Astrocyte of the spinal cord (primary cell): ENCODE measurements around the gene NMT2.

Source experiments
- DNase-seq: peaks from one replicate; pipeline ENCODE4 v3.0.0; 2011; ENCODE audit warnings: low read depth, low spot score
- H3K4me3 ChIP-seq: 2 replicates; pipeline ENCODE4 v1.5.1; 2011; ENCODE audit warnings: low read depth, mild to moderate bottlenecking, low read length, moderate library complexity
- CTCF ChIP-seq: IDR thresholded peaks from 2 replicates; pipeline ENCODE4 v1.5.1; 2012; ENCODE audit warnings: low read depth, mild to moderate bottlenecking, low read length, inconsistent platforms
- in situ Hi-C: cut with HindIII; loops from 2 replicates; pipeline ENCODE4 v1.10.0; 2017; ENCODE audit warnings: low sequenced_read_pairs

The NMT2 gene

GRCh38 chr10:15182540-15183207, 14.2 kb upstream of the NMT2 start:
- TF ChIP-seq CTCF, result no peak
- no peak for DNase-seq
- in situ Hi-C loops, result no loop called here
- H3K4me3 ChIP-seq, result no peak overlapping the region

- in situ Hi-C loops, result no loop called here
- no peak overlapping the region for H3K4me3 ChIP-seq
- DNase-seq, result no peak
- no peak for TF ChIP-seq CTCF
These were observed 13.2 kb upstream of the NMT2 start for GRCh38 chr10:15181576-15182156.

- no peak for DNase-seq
- TF ChIP-seq CTCF, result no peak
- no peak overlapping the region for H3K4me3 ChIP-seq
- in situ Hi-C loops, result no loop called here
These were observed 12.2 kb upstream of the NMT2 start for GRCh38 chr10:15180736-15181135.

GRCh38 chr10:15176269-15176668, 7.8 kb upstream of the NMT2 start:
- no peak overlapping the region for H3K4me3 ChIP-seq
- no peak for TF ChIP-seq CTCF
- in situ Hi-C loops, result no loop called here
- no peak for DNase-seq

GRCh38 chr10:15175587-15175986, 7.1 kb upstream of the NMT2 start:
- in situ Hi-C loops, result no loop called here
- H3K4me3 ChIP-seq, result no peak overlapping the region
- DNase-seq, result no peak
- TF ChIP-seq CTCF, result no peak

- no peak for DNase-seq
- no peak for TF ChIP-seq CTCF
- in situ Hi-C loops, result no loop called here
- no peak overlapping the region for H3K4me3 ChIP-seq
These were observed 3.9 kb upstream of the NMT2 start for GRCh38 chr10:15172306-15172840.
